Spleen (tissue), 11 donors: ENCODE measurements around the gene TMEM40. TPM values are rescaled to one million over a fixed set of nuclear protein-coding genes. Genes with fewer than 3 reads are reported as not detected.
"Not testable (repeated sequence)": the region's sequence is repeated elsewhere in the genome, so short reads cannot be mapped to it uniquely, and the experiment has no call there.

Experiments
- DNase-seq: peaks from one replicate; pipeline ENCODE4 v3.0.0-alpha.2; 2020
- H3K27ac ChIP-seq, 8 donors: fragments of 200-600 bp; sonication (generic) in 7 of 8; 1 replicate in 4 of 8; 2 replicates in 4 of 8; pipeline versions ENCODE4 v1.5.0 to v1.8.0; 2016 to 2021; ENCODE audit warnings: inconsistent platforms in 4 of 8, mild to moderate bottlenecking in 4 of 8, moderate library complexity in 1 of 8
- H3K27me3 ChIP-seq, 7 donors: fragments of 200-600 bp; sonication (generic) in 6 of 7; replicated peaks in 1 of 7; 1 replicate in 4 of 7; 2 replicates in 3 of 7; pipeline versions ENCODE4 v1.5.0 to v1.8.0; 2016 to 2021; ENCODE audit warnings: inconsistent platforms in 3 of 7, mild to moderate bottlenecking in 1 of 7
- H3K36me3 ChIP-seq, 6 donors: fragments of 200-600 bp; sonication (generic) in 5 of 6; 1 replicate in 4 of 6; 2 replicates in 2 of 6; pipeline versions ENCODE4 v1.5.0 to v1.8.0; 2016 to 2021; ENCODE audit warnings: inconsistent platforms in 2 of 6
- H3K4me1 ChIP-seq, 6 donors: fragments of 200-600 bp; sonication (generic) in 5 of 6; 1 replicate in 3 of 6; 2 replicates in 3 of 6; pipeline versions ENCODE4 v1.5.0 to v1.8.0; 2016 to 2021; ENCODE audit warnings: inconsistent platforms in 3 of 6
- H3K4me3 ChIP-seq, 8 donors: fragments of 200-600 bp; sonication (generic) in 7 of 8; 1 replicate in 4 of 8; 2 replicates in 4 of 8; pipeline versions ENCODE4 v1.5.0 to v1.8.0; 2016 to 2021; ENCODE audit warnings: inconsistent platforms in 4 of 8, mild to moderate bottlenecking in 4 of 8, moderate library complexity in 2 of 8
- H3K9me3 ChIP-seq, 8 donors: fragments of 200-600 bp; sonication (generic) in 7 of 8; 1 replicate in 4 of 8; 2 replicates in 4 of 8; pipeline versions ENCODE4 v1.5.0 to v1.8.0; 2016 to 2021; ENCODE audit warnings: inconsistent platforms in 4 of 8
- CTCF ChIP-seq, 11 experiments: fragments of 200-600 bp in 7 of 11; fragments of 450-650 bp in 4 of 11; sonication (generic) in 4 of 11; IDR thresholded peaks in 8 of 11; conservative IDR thresholded peaks in 3 of 11; 1 replicate in 7 of 11; 2 replicates in 4 of 11; pipeline versions ENCODE4 v1.4.0 to v1.8.0; 2016 to 2021; ENCODE audit warnings: antibody characterized with exemption in 11 of 11, inconsistent platforms in 4 of 11, mild to moderate bottlenecking in 1 of 11
- POLR2A ChIP-seq, 3 donors: fragments of 450-650 bp; IDR thresholded peaks; one replicate each; pipeline ENCODE4 v1.5.1; 2017; ENCODE audit warnings: antibody characterized with exemption in 3 of 3, mild to moderate bottlenecking in 1 of 3
- POLR2AphosphoS5 ChIP-seq, 3 donors: sonication (generic); formaldehyde crosslinking; IDR thresholded peaks; one replicate each; pipeline ENCODE4 v1.5.1; 2017; ENCODE audit warnings: antibody characterized with exemption in 3 of 3
- WGBS, 5 donors: extraction: QIAGEN DNeasy Blood & Tissue Kit in 3 of 5; methylation state at CpG; one replicate each; pipeline versions ENCODE4 v1.1.5 to v1.1.7; 2013 to 2018; 5-methylcytosine and 5-hydroxymethylcytosine counted together
- intact Hi-C: fragments of 100-400 bp; cut with DNase I; formaldehyde crosslinking; loops from one replicate; pipeline ENCODE4 v1.15.0; 2023; ENCODE audit warnings: low total_unique reads
- polyA plus RNA-seq, 3 donors: library from polyadenylated mRNA; stranded (reverse); fragments of 200-250 nt; gene quantifications; one replicate each; pipeline ENCODE4 v1.2.1, GENCODE V29; 2013
- total RNA-seq, 7 donors: library from RNA; depleted of rRNA in 3 of 7; stranded (reverse); fragments of >200 nt in 3 of 7; fragmentation: NEBNext Ultra II Directional in 4 of 7; extraction: Animal tissue kit (Norgen Biotek cat#: 25700) in 4 of 7; gene quantifications; one replicate each; pipeline versions ENCODE4 v1.1.0 to v1.2.1, GENCODE V29; 2016 to 2021
- donor health status: healthy with polysubstance abuse.
- donor health status: DM: no; HTN: no; CAD: no; lungs with moderate emphysema.
- donor health status: DM: no; HTN: no; CAD: no.
- donor health status: Bipolar disorder and iron deficiency.
- donor health status: healthy.
- donor health status: DM: no; HTN: no; CAD: no.
- donor health status: DM: yes; HTN: yes; CAD: no.

The TMEM40 gene
- total and polyA plus RNA-seq, 10 donors = 0.29 to 3.8 (median 2.0) TPM

GRCh38 chr3:12706504-12707253, 52.4 kb downstream of the TMEM40 start:
- Histone ChIP-seq H3K27me3 (no peaks in the 10 kb centered on the region), H3K9me3 (no peaks in the 10 kb centered on the region), H3K4me3 (no peak overlapping the region), H3K27ac (peak overlapping the region in 1 of 8 donors; percentile 12), H3K36me3 (no peaks in the 10 kb centered on the region), H3K4me1 (peaks cover 0 to 7% (median 0%) of the 10 kb centered on the region in 6 donors)
- no peak for DNase-seq
- intact Hi-C loops = no loop called here
- WGBS, 5 donors = 77 to 91% (median 79%) methylated on average over 2 of the region's 2 CpGs
- TF ChIP-seq POLR2A (IDR thresholded peaks at IDR 0.05) (no peak), CTCF (IDR thresholded peaks at IDR 0.05 in 8 of 11, conservative IDR thresholded peaks at IDR 0.05 in 3 of 11) (peak; percentile 44 to 87 (median 59)), POLR2AphosphoS5 (IDR thresholded peaks at IDR 0.05) (peak in 1 of 3 donors; percentile 51)

- TF ChIP-seq POLR2A (IDR thresholded peaks at IDR 0.05) (no peak), POLR2AphosphoS5 (IDR thresholded peaks at IDR 0.05) (no peak), CTCF (IDR thresholded peaks at IDR 0.05 in 8 of 11, conservative IDR thresholded peaks at IDR 0.05 in 3 of 11) (no peak)
- no peak for DNase-seq
- no peaks in the 10 kb centered on the region for H3K36me3 ChIP-seq
- no peak overlapping the region for H3K4me3 ChIP-seq
- H3K4me1 ChIP-seq = peaks cover 0 to 7% (median 0%) of the 10 kb centered on the region in 6 donors
- WGBS, 5 donors = 31 to 71% (median 55%) methylated on average over 1 of the region's 1 CpG
- no peaks in the 10 kb centered on the region for H3K27me3 ChIP-seq
- intact Hi-C loops = no loop called here
- no peaks in the 10 kb centered on the region for H3K9me3 ChIP-seq
- no peak overlapping the region for H3K27ac ChIP-seq
Observed at GRCh38 chr3:12705981-12706380, 53.1 kb downstream of the TMEM40 start.

- intact Hi-C loops = no loop called here
- H3K4me1 ChIP-seq = peaks cover 0 to 7% (median 0%) of the 10 kb centered on the region in 6 donors
- no peak for DNase-seq
- WGBS, 5 donors = 85 to 95% (median 89%) methylated on average over 6 of the region's 6 CpGs
- no peaks in the 10 kb centered on the region for H3K27me3 ChIP-seq
- H3K36me3 ChIP-seq = no peaks in the 10 kb centered on the region
- H3K4me3 ChIP-seq = no peak overlapping the region
- TF ChIP-seq CTCF (IDR thresholded peaks at IDR 0.05 in 8 of 11, conservative IDR thresholded peaks at IDR 0.05 in 3 of 11) (no peak), POLR2AphosphoS5 (IDR thresholded peaks at IDR 0.05) (no peak), POLR2A (IDR thresholded peaks at IDR 0.05) (no peak)
- no peak overlapping the region for H3K27ac ChIP-seq
- H3K9me3 ChIP-seq = no peaks in the 10 kb centered on the region
Observed at GRCh38 chr3:12705374-12705926, 53.6 kb downstream of the TMEM40 start.

- 81 to 90% (median 89%) methylated on average over 3 of the region's 3 CpGs for WGBS, 5 donors
- no peak overlapping the region for H3K4me3 ChIP-seq
- no peak overlapping the region for H3K27ac ChIP-seq
- DNase-seq = no peak
- intact Hi-C loops = no loop called here
- H3K4me1 ChIP-seq = peaks cover 0 to 7% (median 0%) of the 10 kb centered on the region in 6 donors
- no peaks in the 10 kb centered on the region for H3K36me3 ChIP-seq
- no peaks in the 10 kb centered on the region for H3K9me3 ChIP-seq
- no peaks in the 10 kb centered on the region for H3K27me3 ChIP-seq
- TF ChIP-seq POLR2AphosphoS5 (IDR thresholded peaks at IDR 0.05) (no peak), POLR2A (IDR thresholded peaks at IDR 0.05) (no peak)
Observed at GRCh38 chr3:12702501-12702900, 56.6 kb downstream of the TMEM40 start.

GRCh38 chr3:12701601-12702000, 57.5 kb downstream of the TMEM40 start:
- H3K4me1 ChIP-seq, H3K4me3 ChIP-seq, DNase-seq, H3K27ac ChIP-seq, H3K27me3 ChIP-seq, intact Hi-C loops, H3K9me3 ChIP-seq, H3K36me3 ChIP-seq: not testable (repeated sequence)
- WGBS, 5 donors = 91 to 100% (median 94%) methylated on average over 9 to 10 of the region's 10 CpGs
